OCI-LY1 (cell line): ENCODE results near the gene JMJD1C.

Source experiments
- EZH2 ChIP-seq: fragments of 200-600 bp; sonication (generic), shearing (Covaris generic); IDR thresholded peaks from 2 replicates; pipeline ENCODE4 v1.8.0; 2017; ENCODE audit warnings: borderline replicate concordance, mixed run types, mild to moderate bottlenecking, antibody characterized with exemption, low read length, moderate library complexity, mixed read lengths
- TF ChIP-seq, protein P1 (sequence below): fragments of 200-600 bp; sonication (generic), shearing (Covaris generic); IDR thresholded peaks from 2 replicates; pipeline ENCODE4 v1.5.1; 2017; ENCODE audit warnings: mild to moderate bottlenecking, antibody characterized with exemption, low read length, moderate library complexity, mixed read lengths

DNA sequence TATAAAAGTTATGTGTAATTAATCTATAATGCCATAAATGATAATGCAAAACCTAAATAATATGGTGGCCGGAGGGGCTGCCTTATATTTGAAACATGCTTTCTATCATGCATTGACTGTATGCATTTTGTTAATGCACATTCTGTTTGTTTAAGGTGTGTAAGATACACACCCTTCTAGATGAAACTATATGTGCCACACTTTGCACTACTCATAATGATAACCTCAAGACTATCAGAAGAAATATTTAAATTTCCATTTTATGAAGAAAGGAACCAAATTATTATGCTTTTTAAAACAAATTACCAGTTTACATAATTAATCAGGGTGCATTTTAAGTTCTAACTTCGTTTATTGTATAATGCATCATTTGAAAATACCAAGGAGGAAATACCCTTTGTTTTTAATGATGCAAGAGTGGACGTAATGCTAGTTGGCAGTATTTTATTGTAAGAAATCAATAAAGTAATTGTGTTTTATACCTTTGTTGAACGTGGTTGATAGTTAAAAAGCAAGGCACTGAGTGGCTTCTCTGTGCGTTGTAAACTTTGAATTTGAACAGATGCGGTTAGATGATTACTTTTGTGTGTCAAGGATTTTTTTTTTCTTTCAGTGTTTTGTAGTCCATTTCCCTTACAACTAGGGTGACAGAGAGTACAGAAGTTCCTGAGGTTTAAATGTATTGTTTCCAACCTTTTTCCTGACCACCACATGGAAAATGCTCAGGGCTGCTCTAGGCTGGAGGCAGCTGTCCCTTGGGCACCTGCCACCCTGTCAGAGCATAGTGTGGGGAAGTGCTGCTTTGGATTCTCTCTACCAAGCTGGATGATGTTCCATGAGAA is 311.0 kb downstream of the JMJD1C start:
- TF ChIP-seq, protein P1, sequence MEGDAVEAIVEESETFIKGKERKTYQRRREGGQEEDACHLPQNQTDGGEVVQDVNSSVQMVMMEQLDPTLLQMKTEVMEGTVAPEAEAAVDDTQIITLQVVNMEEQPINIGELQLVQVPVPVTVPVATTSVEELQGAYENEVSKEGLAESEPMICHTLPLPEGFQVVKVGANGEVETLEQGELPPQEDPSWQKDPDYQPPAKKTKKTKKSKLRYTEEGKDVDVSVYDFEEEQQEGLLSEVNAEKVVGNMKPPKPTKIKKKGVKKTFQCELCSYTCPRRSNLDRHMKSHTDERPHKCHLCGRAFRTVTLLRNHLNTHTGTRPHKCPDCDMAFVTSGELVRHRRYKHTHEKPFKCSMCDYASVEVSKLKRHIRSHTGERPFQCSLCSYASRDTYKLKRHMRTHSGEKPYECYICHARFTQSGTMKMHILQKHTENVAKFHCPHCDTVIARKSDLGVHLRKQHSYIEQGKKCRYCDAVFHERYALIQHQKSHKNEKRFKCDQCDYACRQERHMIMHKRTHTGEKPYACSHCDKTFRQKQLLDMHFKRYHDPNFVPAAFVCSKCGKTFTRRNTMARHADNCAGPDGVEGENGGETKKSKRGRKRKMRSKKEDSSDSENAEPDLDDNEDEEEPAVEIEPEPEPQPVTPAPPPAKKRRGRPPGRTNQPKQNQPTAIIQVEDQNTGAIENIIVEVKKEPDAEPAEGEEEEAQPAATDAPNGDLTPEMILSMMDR: no peak
- no peak for TF ChIP-seq EZH2
